Liver (tissue), 9 donors: ENCODE measurements around the gene LMTK3. TPM values are rescaled to one million over a fixed set of nuclear protein-coding genes. Genes with fewer than 3 reads are reported as not detected.

Experiments
- DNase-seq: peaks from one replicate; pipeline ENCODE4 v3.0.0-alpha.2; 2017; ENCODE audit warnings: low spot score
- H3K27ac ChIP-seq, 2 donors: one replicate each; pipeline ENCODE4 v1.7.0; 2013; ENCODE audit warnings: inconsistent platforms in 2 of 2, low read length in 2 of 2, control low read depth in 1 of 2, low read depth in 1 of 2, mild to moderate bottlenecking in 1 of 2
- H3K27me3 ChIP-seq, 4 donors: one replicate each; pipeline versions ENCODE4 v1.6.1 to v1.7.0; 2013; ENCODE audit warnings: low read length in 3 of 4, inconsistent platforms in 1 of 4, mild to moderate bottlenecking in 1 of 4, moderate library complexity in 1 of 4; ENCODE audit not compliant: control insufficient read depth in 4 of 4, insufficient read depth in 4 of 4
- H3K36me3 ChIP-seq, 4 donors: one replicate each; pipeline versions ENCODE4 v1.6.1 to v1.7.0; 2013; ENCODE audit warnings: low read length in 3 of 4, mild to moderate bottlenecking in 3 of 4, low read depth in 1 of 4, moderate library complexity in 1 of 4; ENCODE audit not compliant: control insufficient read depth in 4 of 4, insufficient read depth in 3 of 4
- H3K4me1 ChIP-seq, 4 donors: one replicate each; pipeline versions ENCODE4 v1.6.1 to v1.7.0; 2013; ENCODE audit warnings: low read length in 3 of 4, mild to moderate bottlenecking in 3 of 4, moderate library complexity in 1 of 4; ENCODE audit not compliant: control insufficient read depth in 4 of 4, insufficient read depth in 4 of 4
- H3K4me3 ChIP-seq, 3 donors: one replicate each; pipeline versions ENCODE4 v1.6.1 to v1.7.0; 2013; ENCODE audit warnings: low read length in 3 of 3, control low read depth in 1 of 3, low read depth in 1 of 3, mild to moderate bottlenecking in 1 of 3
- H3K9ac ChIP-seq, 2 donors: one replicate each; pipeline ENCODE4 v1.7.0; 2013; ENCODE audit warnings: low read length in 2 of 2, mild to moderate bottlenecking in 2 of 2, moderate library complexity in 2 of 2, control low read depth in 1 of 2, low read depth in 1 of 2
- H3K9me3 ChIP-seq, 4 donors: one replicate each; pipeline versions ENCODE4 v1.6.1 to v1.7.0; 2013; ENCODE audit warnings: low read length in 3 of 4; ENCODE audit not compliant: control insufficient read depth in 4 of 4
- FOXA1 ChIP-seq: IDR thresholded peaks from 2 replicates; pipeline ENCODE4 v1.6.1; 2016; ENCODE audit warnings: antibody characterized with exemption
- FOXA2 ChIP-seq: IDR thresholded peaks from 2 replicates; pipeline ENCODE4 v1.6.1; 2016; ENCODE audit warnings: antibody characterized with exemption
- GABPA ChIP-seq, 2 donors: IDR thresholded peaks in 1 of 2; conservative IDR thresholded peaks in 1 of 2; 2 replicates each; pipeline ENCODE4 v1.6.1; 2016; ENCODE audit warnings: antibody characterized with exemption in 2 of 2, mild to moderate bottlenecking in 1 of 2, moderate library complexity in 1 of 2
- HNF4A ChIP-seq, 2 donors: conservative IDR thresholded peaks; 2 replicates each; pipeline ENCODE4 v1.6.1; 2016; ENCODE audit warnings: antibody characterized with exemption in 2 of 2, mild to moderate bottlenecking in 2 of 2
- HNF4G ChIP-seq: IDR thresholded peaks from 2 replicates; pipeline ENCODE4 v1.6.1; 2016; ENCODE audit warnings: antibody characterized with exemption
- JUND ChIP-seq, 2 donors: IDR thresholded peaks; 2 replicates each; pipeline ENCODE4 v1.6.1; 2016; ENCODE audit warnings: antibody characterized with exemption in 2 of 2
- NR2F2 ChIP-seq: IDR thresholded peaks from 2 replicates; pipeline ENCODE4 v1.6.1; 2016; ENCODE audit warnings: antibody characterized with exemption
- RAD21 ChIP-seq, 2 donors: IDR thresholded peaks; 2 replicates each; pipeline ENCODE4 v1.6.1; 2016; ENCODE audit warnings: antibody characterized with exemption in 2 of 2, mild to moderate bottlenecking in 2 of 2
- RXRA ChIP-seq, 2 donors: IDR thresholded peaks; 2 replicates each; pipeline ENCODE4 v1.6.1; 2017 to 2018; ENCODE audit warnings: antibody characterized with exemption in 2 of 2, mild to moderate bottlenecking in 1 of 2
- SP1 ChIP-seq: IDR thresholded peaks from 2 replicates; pipeline ENCODE4 v1.6.1; 2018; ENCODE audit warnings: antibody characterized with exemption, mild to moderate bottlenecking
- TAF1 ChIP-seq: conservative IDR thresholded peaks from 2 replicates; pipeline ENCODE4 v1.6.1; 2016; ENCODE audit warnings: antibody characterized with exemption, mild to moderate bottlenecking
- YY1 ChIP-seq: IDR thresholded peaks from 2 replicates; pipeline ENCODE4 v1.6.1; 2016; ENCODE audit warnings: antibody characterized with exemption, mild to moderate bottlenecking
- WGBS: extraction: QIAGEN DNeasy Blood & Tissue Kit; methylation state at CpG from one replicate; pipeline ENCODE4 v1.1.7; 2013; 5-methylcytosine and 5-hydroxymethylcytosine counted together
- polyA plus RNA-seq, 2 donors: library from polyadenylated mRNA; stranded (reverse) in 1 of 2; unstranded in 1 of 2; fragments of 200-250 nt in 1 of 2; fragments of >200 nt in 1 of 2; fragmentation: Nextera tagmentation in 1 of 2; extraction: Ambion mirVana in 1 of 2; gene quantifications; one replicate each; pipeline versions ENCODE4 v1.2.1 to v1.2.3, GENCODE V29; 2013 to 2015
- total RNA-seq, 2 donors: library from RNA; depleted of rRNA; stranded (reverse); fragments of >200 nt; gene quantifications; one replicate each; pipeline ENCODE4 v1.2.3, GENCODE V29; 2014
- TF ChIP-seq, protein P1 (sequence below): IDR thresholded peaks from 2 replicates; pipeline ENCODE4 v1.6.1; 2016; ENCODE audit warnings: antibody characterized with exemption
- TF ChIP-seq, protein P2 (sequence below): fragments of 150-350 bp; IDR thresholded peaks from 2 replicates; pipeline ENCODE4 v1.5.1; 2017; ENCODE audit warnings: improper control_type of control experiment, low read depth, low read length; ENCODE audit not compliant: missing input control
- TF ChIP-seq, protein P3 (sequence below): IDR thresholded peaks from 2 replicates; pipeline ENCODE4 v1.6.1; 2016; ENCODE audit warnings: antibody characterized with exemption
- TF ChIP-seq, protein P4 (sequence below): IDR thresholded peaks from 2 replicates; pipeline ENCODE4 v1.6.1; 2016; ENCODE audit warnings: antibody characterized with exemption
- TF ChIP-seq, protein P5 (sequence below): IDR thresholded peaks from 2 replicates; pipeline ENCODE4 v1.6.1; 2016; ENCODE audit warnings: antibody characterized with exemption, mild to moderate bottlenecking
- donor health status: healthy.
- donor health status: healthy.
- donor health status: healthy.
- donor health status: healthy.
- donor health status: healthy.

LMTK3 gene
- total and polyA plus RNA-seq, 4 donors = 0.08 TPM; not detected in 2

DNA sequence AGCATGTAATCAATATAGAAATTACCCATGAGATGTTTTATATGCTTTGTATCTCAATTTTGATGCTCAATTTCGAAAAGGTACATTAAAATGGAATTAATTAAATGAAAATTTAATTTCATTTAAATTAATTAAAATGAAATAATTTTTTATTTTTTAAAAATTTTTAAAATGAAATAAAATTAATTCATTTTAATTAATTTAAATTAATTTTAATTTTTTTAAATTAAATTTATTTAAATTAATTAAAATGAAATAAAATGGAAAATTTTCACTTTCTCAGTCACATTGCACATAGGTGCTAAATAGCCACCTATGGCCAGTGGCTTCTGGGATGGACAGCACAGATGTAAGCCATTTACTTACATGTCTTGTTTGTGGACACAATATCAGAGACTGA is 36.1 kb upstream of the LMTK3 start:
- peaks cover 0 to under 1% (median 0%) of the 10 kb centered on the region in 4 donors for H3K27me3 ChIP-seq
- WGBS = 45% methylated on average over 1 of the region's 1 CpG
- H3K4me3 ChIP-seq = no peak overlapping the region
- no peak overlapping the region for H3K9ac ChIP-seq
- no peak for DNase-seq
- no peak overlapping the region for H3K27ac ChIP-seq
- H3K4me1 ChIP-seq = no peaks in the 10 kb centered on the region
- H3K9me3 ChIP-seq = no peaks in the 10 kb centered on the region
- TF ChIP-seq YY1 = no peak
- TF ChIP-seq, protein P1, sequence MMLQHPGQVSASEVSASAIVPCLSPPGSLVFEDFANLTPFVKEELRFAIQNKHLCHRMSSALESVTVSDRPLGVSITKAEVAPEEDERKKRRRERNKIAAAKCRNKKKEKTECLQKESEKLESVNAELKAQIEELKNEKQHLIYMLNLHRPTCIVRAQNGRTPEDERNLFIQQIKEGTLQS = no peak
- no peak for TF ChIP-seq RXRA (IDR thresholded peaks at IDR 0.05)
- TF ChIP-seq, protein P2, sequence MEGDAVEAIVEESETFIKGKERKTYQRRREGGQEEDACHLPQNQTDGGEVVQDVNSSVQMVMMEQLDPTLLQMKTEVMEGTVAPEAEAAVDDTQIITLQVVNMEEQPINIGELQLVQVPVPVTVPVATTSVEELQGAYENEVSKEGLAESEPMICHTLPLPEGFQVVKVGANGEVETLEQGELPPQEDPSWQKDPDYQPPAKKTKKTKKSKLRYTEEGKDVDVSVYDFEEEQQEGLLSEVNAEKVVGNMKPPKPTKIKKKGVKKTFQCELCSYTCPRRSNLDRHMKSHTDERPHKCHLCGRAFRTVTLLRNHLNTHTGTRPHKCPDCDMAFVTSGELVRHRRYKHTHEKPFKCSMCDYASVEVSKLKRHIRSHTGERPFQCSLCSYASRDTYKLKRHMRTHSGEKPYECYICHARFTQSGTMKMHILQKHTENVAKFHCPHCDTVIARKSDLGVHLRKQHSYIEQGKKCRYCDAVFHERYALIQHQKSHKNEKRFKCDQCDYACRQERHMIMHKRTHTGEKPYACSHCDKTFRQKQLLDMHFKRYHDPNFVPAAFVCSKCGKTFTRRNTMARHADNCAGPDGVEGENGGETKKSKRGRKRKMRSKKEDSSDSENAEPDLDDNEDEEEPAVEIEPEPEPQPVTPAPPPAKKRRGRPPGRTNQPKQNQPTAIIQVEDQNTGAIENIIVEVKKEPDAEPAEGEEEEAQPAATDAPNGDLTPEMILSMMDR = no peak
- no peak for TF ChIP-seq HNF4A (conservative IDR thresholded peaks at IDR 0.05)
- TF ChIP-seq NR2F2 = no peak
- no peak for TF ChIP-seq HNF4G
- TF ChIP-seq FOXA2 = no peak
- no peak for TF ChIP-seq JUND (IDR thresholded peaks at IDR 0.05)
- TF ChIP-seq TAF1 = no peak
- TF ChIP-seq, protein P3, sequence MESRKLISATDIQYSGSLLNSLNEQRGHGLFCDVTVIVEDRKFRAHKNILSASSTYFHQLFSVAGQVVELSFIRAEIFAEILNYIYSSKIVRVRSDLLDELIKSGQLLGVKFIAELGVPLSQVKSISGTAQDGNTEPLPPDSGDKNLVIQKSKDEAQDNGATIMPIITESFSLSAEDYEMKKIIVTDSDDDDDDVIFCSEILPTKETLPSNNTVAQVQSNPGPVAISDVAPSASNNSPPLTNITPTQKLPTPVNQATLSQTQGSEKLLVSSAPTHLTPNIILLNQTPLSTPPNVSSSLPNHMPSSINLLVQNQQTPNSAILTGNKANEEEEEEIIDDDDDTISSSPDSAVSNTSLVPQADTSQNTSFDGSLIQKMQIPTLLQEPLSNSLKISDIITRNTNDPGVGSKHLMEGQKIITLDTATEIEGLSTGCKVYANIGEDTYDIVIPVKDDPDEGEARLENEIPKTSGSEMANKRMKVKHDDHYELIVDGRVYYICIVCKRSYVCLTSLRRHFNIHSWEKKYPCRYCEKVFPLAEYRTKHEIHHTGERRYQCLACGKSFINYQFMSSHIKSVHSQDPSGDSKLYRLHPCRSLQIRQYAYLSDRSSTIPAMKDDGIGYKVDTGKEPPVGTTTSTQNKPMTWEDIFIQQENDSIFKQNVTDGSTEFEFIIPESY = no peak
- TF ChIP-seq SP1 = no peak
- TF ChIP-seq, protein P4, sequence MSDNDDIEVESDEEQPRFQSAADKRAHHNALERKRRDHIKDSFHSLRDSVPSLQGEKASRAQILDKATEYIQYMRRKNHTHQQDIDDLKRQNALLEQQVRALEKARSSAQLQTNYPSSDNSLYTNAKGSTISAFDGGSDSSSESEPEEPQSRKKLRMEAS = no peak
- TF ChIP-seq, protein P5, sequence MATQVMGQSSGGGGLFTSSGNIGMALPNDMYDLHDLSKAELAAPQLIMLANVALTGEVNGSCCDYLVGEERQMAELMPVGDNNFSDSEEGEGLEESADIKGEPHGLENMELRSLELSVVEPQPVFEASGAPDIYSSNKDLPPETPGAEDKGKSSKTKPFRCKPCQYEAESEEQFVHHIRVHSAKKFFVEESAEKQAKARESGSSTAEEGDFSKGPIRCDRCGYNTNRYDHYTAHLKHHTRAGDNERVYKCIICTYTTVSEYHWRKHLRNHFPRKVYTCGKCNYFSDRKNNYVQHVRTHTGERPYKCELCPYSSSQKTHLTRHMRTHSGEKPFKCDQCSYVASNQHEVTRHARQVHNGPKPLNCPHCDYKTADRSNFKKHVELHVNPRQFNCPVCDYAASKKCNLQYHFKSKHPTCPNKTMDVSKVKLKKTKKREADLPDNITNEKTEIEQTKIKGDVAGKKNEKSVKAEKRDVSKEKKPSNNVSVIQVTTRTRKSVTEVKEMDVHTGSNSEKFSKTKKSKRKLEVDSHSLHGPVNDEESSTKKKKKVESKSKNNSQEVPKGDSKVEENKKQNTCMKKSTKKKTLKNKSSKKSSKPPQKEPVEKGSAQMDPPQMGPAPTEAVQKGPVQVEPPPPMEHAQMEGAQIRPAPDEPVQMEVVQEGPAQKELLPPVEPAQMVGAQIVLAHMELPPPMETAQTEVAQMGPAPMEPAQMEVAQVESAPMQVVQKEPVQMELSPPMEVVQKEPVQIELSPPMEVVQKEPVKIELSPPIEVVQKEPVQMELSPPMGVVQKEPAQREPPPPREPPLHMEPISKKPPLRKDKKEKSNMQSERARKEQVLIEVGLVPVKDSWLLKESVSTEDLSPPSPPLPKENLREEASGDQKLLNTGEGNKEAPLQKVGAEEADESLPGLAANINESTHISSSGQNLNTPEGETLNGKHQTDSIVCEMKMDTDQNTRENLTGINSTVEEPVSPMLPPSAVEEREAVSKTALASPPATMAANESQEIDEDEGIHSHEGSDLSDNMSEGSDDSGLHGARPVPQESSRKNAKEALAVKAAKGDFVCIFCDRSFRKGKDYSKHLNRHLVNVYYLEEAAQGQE = no peak
- no peak for TF ChIP-seq RAD21 (IDR thresholded peaks at IDR 0.05)
- no peak for TF ChIP-seq GABPA (IDR thresholded peaks at IDR 0.05 in 1 of 2, conservative IDR thresholded peaks at IDR 0.05 in 1 of 2)
- no peak for TF ChIP-seq FOXA1
- H3K36me3 ChIP-seq = no peaks in the 10 kb centered on the region
